Stimulated activated effector memory CD8-positive, alpha-beta T cell treated with anti-CD3 and anti-CD28 coated beads, Interleukin-12 subunit alpha, Interleukin-12 subunit beta, amount 100 ng/mL, for 72 hours (primary cell): ENCODE data around the gene SST.

Experiments
- ATAC-seq: fragments of 150-1000 bp; cut with Tn5 transposase; 2 replicates; pipeline ENCODE4 v1.10.0; 2021
- DNase-seq, 2 donors: peaks; one replicate each; pipeline ENCODE4 v3.0.0; 2021 to 2022; ENCODE audit warnings: low spot score in 2 of 2
- H3K27ac Mint-ChIP-seq: one replicate; pipeline ENCODE4 v1.8.0; 2022; ENCODE audit warnings: mild to moderate bottlenecking, mixed read lengths
- H3K36me3 Mint-ChIP-seq: one replicate; pipeline ENCODE4 v1.8.0; 2022; ENCODE audit warnings: mild to moderate bottlenecking, mixed read lengths
- H3K4me1 Mint-ChIP-seq: one replicate; pipeline ENCODE4 v1.8.0; 2022; ENCODE audit warnings: mixed read lengths
- H3K4me3 Mint-ChIP-seq: one replicate; pipeline ENCODE4 v1.8.0; 2022; ENCODE audit warnings: mild to moderate bottlenecking, mixed read lengths
- H3K9me3 Mint-ChIP-seq: one replicate; pipeline ENCODE4 v1.8.0; 2022; ENCODE audit warnings: mixed read lengths

SST gene

DNA sequence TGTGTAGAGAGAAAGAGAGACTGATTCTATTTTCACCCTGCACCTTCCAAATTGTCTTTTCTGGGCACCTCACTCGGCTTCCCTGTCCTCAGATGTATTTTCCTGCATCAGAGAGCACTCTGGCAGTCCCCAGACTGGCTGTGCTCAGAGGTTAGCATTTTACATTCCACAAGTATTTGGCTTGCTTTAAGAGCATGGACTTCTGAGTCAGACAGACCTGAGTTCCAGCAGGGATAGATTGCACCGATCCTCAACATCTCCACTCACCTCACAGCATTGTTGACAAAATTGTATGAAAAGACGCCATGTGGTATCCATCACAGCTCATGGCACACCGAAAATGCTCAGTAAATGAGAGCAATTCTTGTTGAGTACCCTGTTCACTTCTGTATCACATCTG, 45.6 kb downstream of the SST start:
- DNase-seq (no peak), ATAC-seq (no peak)
- Mint-ChIP-seq H3K27ac (no peak overlapping the region), H3K9me3 (no peaks in the 10 kb centered on the region), H3K4me3 (no peak overlapping the region), H3K36me3 (no peaks in the 10 kb centered on the region), H3K4me1 (no peaks in the 10 kb centered on the region)

DNA sequence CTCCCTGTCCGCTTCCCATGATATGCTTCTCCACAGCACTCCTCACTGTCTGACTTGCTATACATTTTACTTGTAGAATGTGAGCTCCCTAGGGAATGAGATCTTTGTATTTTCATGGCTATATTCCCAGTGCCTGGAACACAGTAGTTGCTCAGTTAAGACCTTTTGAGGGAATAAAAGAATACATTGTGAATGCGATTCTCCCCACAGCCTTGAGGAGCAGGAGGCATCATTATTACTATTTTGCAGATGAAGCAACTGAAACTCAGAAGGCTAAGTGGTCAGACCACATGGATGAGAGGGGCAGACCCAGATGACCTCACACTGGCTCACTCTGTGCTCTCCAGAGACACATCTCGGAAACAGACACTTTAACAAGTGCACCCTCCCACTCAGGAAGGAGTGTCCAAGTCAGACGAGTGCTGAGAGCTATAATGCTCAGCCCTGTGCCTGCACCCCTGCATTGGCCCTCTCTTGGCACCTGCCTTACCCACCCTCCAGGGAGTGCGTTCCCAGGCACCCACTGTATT, 46.8 kb downstream of the SST start:
- ATAC-seq, result peak; percentile 79

DNA sequence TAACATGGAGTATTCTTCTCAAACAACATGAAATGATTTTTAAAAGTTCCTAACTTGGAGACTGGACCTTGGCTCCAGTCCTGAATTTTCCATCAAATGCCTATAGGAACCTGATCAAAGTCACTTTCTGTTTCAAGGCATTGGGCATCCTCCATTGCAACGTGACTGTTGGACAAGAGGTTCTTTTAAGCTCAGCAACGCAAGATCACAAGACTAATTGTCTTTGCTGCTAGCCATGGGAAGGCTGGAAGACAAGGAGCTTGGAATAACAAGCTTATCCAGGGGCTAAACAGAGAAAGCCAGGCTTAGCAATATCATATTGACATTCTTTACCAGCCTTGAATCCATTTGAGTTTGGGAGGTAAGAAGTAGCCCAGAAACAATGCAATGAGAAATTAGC, 48.3 kb downstream of the SST start:
- no peaks in the 10 kb centered on the region for H3K4me1 Mint-ChIP-seq
- no peak overlapping the region for H3K27ac Mint-ChIP-seq
- ATAC-seq (no peak), DNase-seq (no peak)
- no peaks in the 10 kb centered on the region for H3K36me3 Mint-ChIP-seq
- no peak overlapping the region for H3K4me3 Mint-ChIP-seq
- no peaks in the 10 kb centered on the region for H3K9me3 Mint-ChIP-seq

More for the DNA sequence above, 46.8 kb downstream of the SST start:
- Mint-ChIP-seq H3K4me1 (no peaks in the 10 kb centered on the region), H3K4me3 (no peak overlapping the region), H3K36me3 (no peaks in the 10 kb centered on the region), H3K27ac (no peak overlapping the region), H3K9me3 (no peaks in the 10 kb centered on the region)
- DNase-seq, result no peak

DNA sequence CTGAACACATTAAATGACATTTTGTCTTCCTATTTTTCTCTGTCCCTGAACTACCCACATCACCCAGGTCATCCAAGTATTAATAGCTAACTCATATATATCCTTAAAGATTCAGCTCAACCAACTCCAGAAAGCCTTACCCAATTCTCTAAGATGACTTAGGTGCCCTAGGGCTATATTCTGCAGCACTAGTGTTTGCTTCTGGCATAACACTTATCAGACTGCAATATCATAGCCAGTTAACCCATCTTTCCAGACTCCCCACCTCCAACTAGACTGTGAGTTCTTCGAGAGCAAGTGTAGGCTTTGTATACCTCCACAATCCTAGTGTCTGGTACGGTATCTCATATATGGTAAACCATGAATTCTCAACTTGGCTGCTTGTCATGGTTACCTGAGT, 50.7 kb downstream of the SST start:
- H3K36me3 Mint-ChIP-seq, result no peaks in the 10 kb centered on the region
- ATAC-seq (no peak), DNase-seq (no peak)
- H3K4me3 Mint-ChIP-seq, result no peak overlapping the region
- H3K4me1 Mint-ChIP-seq, result no peaks in the 10 kb centered on the region
- no peak overlapping the region for H3K27ac Mint-ChIP-seq
- no peaks in the 10 kb centered on the region for H3K9me3 Mint-ChIP-seq
